HG02938 (cell line): ENCODE results near the gene VRTN.
"Not testable (repeated sequence)": the region's sequence is repeated elsewhere in the genome, so short reads cannot be mapped to it uniquely, and the experiment has no call there.

Experiments
- ATAC-seq: cut with Tn5 transposase; IDR thresholded peaks from one replicate; pipeline ENCODE4 v1.9.1; 2021; ENCODE audit warnings: mild to moderate bottlenecking, moderate library complexity; ENCODE audit not compliant: unreplicated experiment

VRTN gene

DNA sequence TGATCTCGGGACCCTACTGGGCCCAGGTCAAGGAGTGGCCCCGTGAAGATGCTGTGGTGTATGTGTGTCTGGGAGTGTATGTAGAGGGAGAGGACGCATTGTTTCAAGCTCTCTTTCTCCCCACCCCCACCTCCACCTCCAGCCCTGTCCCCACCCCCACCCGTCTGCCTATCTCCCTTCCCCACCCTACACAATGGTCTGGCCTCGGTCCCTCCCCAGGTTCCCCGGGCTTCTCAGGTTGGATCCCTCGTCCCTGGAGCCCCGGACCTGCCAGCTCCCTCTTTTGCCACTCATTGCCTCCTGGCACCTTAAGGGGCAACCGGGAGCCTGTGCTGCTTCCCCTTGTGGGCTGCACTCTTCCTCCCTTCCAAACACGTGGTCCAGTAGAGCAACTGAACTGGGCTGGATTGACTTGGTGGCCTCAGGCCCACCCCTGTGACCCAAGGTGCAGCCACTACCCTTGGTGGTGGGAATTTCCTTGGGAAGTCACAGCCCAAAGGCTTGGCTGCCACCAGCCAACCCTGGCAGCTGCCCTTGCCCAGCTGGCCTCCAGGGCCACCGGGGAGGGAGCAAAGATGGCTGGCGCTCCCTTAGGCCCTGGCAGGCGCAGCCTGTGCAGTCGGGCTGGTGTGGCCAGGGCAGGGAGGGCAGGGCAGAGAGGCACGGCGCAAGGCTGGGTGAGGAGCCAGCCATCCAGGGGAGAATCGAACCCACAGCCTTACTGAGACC, 628 bp downstream of the VRTN start:
- no peak for ATAC-seq

DNA sequence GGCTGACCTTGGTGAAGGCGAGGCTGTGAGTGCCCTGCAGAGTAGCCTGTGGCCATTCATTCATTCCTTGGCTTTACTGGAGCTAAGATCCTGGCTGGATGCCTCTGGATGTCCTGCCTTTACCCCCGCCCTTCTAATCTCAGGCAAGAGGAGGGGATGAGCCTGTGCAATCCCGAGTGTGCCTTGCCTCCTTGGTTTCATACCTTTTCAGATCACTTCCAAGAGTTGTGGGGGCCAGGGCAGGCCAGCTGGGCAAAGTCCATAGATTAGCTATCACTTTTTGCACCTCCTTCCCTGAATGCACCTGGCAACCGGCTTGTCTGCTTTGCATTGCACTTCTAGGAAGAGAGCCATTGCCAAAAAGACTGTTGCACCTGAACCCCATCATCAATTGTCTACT, 1.5 kb downstream of the VRTN start:
- ATAC-seq = no peak

DNA sequence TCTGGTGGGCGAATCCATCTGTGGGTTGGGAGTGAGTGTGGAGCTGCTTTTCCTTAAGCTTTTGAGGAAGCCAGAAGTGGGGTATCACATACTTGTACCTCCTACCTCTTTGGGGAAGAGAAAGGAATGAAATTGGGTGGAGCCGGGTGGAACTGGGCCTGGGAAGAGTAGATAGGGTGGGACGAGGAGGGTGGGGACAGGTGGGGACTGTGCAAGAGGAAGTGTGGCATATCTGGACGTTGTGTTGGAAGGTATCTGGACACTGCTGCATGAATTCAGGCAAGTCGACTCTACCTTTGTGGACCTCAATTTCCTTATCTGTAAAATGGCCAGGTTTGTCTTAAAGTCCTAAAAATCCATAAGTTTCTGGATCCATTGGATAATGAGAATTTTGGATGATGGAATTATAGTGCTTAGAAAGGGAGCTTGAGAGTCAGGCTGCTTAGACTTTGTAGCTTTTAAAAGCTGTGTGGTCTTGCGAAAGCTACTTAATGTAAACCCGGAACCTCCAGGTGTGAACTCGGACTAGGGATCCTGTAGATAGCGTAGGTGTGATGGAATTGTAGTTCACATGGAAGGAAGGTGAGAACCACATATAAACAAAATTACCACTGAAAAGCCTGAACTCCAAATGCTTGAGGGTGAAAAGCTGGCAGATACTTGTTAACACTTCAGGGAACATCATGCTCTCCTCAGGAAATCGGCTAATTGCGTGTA, 2.1 kb downstream of the VRTN start:
- ATAC-seq = no peak

DNA sequence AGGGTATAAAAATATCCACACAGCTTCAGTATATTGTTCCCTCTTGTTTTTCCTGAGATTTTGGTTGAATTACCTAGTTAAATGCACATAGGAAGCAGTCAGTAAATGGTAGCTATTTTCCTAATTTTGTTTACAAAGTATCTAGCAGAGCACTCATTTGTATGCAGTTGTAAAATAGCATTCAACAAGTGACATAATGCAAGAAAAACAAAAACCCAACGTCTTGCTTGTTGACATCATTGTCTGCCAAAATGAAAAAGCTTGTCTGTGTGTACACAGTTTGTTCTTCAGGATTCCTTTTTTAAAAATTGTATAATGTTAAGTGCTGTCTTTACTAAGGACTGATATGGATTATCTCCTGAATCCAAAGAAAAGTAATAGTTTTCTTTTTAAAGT, 2.7 kb downstream of the VRTN start:
- no peak for ATAC-seq

DNA sequence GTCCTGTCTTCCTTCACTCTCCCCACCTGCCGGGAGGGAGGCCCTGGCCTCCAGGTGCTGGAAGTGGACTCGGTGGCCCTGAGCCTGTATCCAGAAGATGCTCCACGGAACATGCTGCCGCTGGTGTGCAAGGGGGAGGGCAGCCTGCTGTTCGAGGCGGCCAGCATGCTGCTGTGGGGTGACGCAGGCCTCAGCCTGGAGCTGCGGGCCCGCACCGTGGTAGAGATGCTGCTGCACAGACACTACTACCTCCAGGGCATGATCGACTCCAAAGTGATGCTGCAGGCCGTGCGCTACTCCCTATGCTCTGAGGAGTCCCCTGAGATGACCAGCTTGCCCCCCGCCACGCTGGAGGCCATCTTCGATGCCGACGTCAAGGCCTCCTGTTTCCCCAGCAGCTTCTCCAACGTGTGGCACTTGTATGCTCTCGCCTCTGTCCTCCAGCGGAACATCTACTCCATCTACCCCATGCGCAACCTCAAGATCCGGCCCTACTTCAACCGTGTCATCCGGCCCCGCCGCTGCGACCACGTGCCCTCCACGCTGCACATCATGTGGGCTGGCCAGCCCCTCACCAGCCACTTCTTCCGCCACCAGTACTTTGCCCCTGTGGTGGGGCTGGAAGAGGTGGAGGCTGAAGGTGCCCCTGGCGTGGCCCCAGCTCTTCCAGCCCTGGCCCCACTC, 8.8 kb downstream of the VRTN start:
- ATAC-seq = no peak

DNA sequence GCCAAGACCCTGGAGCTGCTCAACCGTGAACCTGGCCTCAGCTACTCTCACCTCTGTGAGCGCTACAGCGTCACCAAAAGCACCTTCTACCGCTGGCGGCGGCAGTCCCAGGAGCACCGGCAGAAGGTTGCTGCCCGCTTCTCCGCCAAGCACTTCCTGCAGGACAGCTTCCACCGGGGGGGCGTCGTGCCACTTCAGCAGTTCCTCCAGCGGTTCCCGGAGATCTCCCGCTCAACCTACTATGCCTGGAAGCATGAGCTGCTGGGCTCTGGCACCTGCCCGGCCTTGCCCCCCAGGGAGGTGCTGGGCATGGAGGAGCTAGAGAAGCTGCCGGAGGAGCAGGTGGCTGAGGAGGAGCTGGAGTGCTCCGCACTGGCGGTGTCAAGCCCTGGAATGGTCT, 9.3 kb downstream of the VRTN start:
- ATAC-seq = no peak

DNA sequence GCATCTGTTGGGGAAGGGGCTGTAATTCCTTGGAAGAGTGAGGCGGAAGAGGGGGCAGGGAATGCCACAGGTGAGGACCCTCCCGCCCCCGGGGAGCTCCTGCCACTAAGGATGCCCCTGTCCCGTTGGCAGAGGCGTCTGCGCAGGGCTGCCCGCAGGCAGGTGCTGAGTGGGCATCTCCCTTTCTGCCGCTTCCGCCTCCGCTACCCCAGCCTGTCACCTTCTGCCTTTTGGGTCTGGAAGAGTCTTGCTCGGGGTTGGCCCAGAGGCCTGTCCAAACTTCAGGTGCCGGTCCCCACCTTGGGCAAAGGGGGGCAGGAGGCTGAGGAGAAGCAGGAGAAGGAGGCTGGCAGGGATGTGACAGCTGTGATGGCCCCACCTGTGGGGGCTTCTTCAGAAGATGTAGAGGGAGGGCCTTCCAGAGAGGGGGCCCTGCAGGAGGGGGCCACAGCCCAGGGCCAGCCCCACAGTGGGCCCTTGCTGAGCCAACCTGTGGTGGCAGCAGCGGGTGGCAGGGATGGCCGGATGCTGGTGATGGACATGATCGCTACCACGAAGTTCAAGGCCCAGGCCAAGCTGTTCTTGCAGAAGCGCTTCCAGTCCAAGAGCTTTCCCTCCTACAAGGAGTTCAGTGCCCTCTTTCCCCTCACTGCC, 10.0 kb downstream of the VRTN start:
- no peak for ATAC-seq

DNA sequence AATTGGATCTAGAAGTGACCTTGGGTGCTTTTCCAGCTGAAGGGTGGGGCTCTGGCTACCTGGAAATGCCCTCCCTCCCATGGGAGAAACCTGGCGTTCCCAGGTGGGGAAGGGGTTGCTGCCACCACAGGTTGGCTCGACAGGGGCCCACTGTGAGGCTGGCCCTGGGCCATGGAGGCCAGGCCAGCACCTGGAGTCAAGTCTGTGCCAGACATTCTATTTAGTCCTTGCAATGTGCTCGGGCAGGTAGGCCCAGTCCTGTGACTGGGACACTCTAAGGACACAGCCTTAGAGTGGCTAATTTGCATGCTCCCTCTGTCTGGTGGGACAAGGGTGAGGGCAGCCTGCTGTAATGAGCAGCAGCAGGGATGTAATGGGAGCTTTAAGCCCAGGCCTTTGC, 11.9 kb downstream of the VRTN start:
- ATAC-seq = no peak

DNA sequence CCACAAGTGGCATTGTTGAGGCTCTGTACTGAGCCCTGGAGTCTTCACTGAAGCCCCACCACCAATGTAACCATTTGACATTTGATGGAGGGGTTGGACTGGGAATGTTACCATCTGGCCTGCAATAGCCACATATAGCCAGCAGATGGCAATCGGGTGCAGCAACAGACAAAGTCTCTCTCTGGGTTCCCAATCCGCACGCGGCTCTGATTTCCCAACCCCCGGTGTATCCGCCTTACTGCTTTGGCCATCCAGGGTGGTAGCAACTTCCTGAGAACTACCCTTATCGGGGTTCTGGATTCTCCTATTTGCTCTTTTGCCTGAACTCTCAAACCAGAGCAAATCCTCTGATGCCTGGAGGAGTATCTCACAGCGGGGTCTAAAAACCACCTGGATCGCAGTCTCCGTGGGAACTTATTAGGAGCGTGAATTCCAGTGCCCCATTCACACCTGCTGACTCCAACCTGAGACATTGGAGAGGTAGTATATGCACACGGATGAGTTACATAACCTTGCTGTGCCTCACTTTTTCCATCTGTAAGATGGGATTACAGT, 14.2 kb downstream of the VRTN start:
- no peak for ATAC-seq

DNA sequence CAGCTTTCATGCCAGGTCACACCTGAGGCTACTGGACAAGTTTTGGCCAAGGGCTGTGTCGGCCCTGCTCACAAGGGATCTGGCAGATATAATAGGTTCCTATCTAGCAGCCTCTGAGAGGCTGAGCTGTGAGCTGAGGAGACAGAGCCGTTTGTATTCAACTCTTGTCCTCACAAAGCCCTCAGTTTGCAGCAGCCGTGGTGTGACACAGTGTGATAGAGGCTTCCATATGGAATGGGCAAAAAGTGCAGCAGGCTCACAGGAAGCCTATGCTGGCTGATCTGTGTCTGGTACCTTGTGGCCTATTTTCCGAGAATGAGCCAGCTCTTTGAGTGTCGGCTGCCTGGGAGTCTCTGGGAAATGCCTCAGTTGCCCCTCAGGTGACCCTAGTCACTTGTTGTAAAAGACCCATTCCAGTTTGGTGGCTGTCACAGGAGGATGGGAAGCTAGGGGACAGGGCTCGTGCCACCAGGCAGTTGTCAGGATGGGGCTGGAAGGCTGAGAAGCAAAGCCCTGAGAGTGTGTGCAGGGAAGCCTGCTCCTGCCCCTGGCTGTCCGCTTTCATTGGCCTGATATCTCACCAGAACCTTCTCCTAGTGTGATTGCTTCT, 16.1 kb downstream of the VRTN start:
- ATAC-seq = no peak

DNA sequence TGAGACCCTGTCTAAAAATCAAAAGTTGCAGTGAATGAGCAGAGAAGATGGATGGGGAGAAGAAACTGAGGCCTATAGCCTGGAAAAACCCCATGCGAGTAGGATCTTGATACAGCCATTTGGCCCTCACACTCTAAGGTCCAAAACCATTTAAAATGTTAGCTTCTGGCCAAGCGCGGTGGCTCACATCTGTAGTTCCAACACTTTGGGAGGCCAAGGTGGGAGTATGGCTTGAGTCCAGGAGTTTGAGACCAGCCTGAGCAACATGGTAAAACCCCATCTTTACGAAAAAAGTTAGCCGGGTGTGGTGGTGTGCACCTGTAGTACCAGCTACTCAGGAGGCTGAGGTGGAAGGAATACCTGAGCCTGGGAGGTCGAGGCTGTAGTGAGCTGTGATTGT, 19.8 kb downstream of the VRTN start:
- no peak for ATAC-seq

DNA sequence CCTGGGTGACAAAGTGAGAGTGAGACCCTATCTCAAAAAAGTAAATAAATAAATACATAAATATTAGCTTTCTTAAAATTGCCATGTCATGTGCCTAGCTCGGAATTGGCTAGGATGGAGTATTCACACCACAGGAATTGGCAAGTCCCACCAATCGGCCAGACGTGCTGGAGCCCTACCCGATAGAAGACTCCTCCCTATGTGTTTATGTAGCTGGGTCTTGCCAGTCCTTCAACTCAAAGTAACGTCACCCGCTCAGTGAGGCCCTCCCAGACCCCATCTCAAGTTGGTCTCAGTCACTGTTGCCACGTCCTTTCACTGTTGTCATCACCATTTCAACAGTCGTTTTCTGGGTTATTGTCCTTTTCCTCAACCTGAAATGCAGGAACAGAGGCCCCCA, 20.2 kb downstream of the VRTN start:
- no peak for ATAC-seq

DNA sequence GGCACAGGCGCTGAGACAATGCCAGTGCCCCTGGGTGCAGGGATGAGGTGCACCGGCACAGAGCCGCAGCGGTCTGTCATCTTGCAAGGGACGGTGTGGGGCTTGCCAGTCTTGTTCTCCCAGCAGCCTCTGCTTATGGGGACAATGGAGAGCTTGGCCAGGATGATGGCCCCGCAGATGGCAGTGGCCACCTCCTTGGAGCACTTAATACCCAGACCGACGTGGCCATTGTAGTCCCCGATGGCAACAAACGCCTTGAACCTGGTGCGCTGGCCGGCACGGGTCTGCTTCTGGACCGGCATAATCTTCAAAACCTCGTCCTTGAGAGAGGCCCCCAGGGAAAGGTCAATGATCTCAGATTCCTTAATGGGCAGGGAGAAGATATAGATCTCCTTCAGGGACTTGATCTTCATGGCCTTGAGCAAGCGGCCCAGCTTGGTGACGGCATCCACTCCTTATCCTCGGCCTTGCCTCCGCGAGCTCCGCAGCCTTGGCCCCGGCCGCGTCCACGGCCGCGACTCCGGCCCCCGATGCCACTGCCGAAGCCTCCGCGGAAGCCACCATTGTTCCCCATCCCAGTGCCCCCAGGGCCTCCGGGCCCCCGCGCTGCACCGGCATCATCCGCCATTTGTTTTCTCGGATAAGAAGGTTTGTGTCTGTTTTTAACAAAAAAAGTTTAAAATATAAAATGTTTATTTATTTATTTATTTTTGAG, 29.9 kb downstream of the VRTN start:
- no peak for ATAC-seq

DNA sequence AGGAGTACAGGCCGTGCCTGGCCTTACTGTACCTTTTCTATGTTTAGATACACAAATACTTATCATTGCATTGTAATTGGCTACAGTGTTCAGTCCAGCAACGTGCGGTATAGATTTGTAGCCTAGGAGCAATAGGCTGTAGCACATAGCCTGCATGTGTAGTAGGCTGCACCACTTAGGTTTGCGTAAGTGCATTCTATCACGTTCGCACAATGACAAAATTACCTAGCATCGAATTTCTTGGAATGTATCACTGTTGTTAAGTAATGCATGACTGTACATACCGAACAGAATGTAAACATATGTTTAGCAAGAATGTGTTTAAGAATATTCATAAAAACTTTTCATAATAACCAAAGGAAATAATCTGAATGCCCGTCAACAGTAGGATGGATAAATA, 31.9 kb downstream of the VRTN start:
- no peak for ATAC-seq

DNA sequence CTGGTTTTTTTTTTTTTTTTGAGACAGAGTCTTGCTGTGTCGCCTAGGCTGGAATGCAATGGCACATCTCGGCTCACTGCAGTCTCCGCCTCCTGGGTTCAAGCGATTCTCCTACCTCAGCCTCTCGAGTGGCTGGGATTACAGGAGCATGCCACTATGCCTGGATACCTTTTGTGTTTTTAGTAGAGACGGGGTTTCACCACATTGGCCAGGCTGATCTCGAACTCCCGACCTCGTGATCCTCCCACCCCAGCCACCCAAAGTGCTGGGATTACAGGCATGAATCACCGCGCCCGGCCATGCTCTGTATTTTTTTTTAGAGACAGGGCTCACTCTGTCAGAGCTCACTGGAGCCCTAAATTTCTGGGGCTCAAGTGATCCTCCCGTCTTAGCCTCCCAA, 32.6 kb downstream of the VRTN start:
- no peak for ATAC-seq

DNA sequence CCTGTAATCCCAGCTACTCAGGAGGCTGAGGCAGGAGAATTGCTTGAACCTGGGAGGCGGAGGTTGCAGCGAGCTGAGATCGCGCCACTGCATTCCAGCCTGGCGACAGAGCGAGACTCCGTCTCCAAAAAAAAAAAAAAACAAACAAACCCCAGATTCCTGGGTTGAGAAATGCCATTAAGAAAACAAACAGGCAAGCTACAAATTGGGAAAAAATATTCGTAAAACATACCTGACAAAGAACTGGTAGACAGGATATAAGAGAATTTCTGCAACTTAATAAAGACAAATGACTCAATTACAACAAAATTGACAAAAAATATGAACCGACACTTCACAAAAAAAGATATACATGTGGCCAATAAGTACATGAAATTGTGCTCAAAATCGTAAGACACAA, 33.3 kb downstream of the VRTN start:
- ATAC-seq = not testable (repeated sequence)

DNA sequence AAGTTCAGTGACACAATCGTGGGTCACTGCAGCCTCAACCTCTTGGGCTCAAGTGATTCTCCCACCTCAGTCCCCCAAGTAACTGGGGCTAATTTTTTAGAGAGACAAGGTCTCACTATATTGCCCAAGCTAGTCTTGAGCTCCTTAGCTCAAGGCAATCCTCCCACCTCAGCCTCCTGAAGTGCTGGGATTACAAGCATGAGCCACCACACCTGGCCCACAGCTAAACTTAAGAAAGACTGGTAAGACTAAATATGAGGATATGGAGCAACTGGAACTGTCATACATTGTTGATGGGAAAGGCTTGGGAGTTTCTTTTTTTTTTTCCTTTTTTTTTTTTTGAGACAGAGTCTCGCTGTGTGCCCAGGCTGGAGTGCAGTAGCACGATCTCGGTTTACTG, 34.0 kb downstream of the VRTN start:
- ATAC-seq = no peak

DNA sequence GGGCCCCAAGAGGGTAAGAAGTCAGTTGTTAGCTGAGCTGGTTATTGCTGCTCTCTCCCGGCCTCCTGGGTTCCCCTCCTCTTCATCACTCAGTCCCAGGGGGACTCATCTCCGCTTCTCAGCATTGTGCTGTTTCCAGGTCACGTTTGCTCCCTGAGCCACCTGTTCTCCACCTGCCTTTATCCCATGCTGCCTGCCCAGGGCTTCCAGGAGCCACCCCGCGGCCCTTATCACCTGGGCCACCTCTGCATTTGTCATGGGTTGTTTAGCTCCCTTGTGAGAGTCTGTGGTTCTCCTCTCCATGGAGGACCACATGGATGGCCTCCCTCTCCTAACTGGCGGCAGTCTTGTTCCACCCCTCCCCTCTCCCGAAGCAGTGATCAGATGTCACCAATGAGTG, 41.7 kb downstream of the VRTN start:
- ATAC-seq = no peak

DNA sequence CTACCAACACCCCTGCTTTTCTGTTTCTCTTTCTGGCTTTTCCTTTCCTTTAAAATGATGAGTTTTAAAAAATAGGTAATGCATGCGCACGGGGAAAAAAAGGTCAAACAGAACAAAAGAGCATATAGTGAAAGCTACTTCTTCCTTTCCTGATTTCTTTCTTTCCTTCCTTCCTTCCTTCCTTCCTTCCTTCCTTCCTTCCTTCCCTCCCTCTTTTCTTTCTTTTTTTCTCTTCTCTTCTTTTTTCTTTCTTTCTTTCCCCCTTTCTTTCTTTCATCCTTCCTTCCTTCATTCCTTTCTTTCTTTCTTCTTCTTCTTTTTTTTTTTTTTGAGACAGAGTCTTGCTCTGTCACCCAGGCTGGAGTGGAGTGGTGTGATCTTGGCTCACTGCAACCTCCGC, 42.2 kb downstream of the VRTN start:
- ATAC-seq = not testable (repeated sequence)

DNA sequence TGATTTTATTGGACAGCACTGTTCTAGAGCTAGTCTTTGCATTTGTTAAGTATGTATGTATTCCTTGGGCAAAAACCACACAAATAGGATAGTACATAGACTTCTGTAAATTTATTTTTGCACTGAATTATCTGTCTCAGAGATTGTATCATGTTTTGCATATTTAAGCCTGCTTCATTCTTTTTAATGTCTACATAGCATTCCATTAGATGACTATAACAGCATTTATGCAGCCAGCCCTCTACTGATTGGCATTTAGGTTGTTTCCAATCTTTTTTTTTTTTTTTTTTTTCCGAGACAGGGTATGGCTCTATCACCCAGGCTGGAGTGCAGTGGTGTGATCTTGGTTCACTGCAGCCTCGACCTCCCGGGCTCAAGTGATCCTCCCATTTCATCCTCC, 43.2 kb downstream of the VRTN start:
- ATAC-seq = no peak
